ENCODE results near the gene KCNC1. TPM values are rescaled to one million over a fixed set of nuclear protein-coding genes. Genes with fewer than 3 reads are reported as not detected.

Gene KCNC1
- total RNA-seq, 1 experiment from 2014 or later, result 0.04 TPM

DNA sequence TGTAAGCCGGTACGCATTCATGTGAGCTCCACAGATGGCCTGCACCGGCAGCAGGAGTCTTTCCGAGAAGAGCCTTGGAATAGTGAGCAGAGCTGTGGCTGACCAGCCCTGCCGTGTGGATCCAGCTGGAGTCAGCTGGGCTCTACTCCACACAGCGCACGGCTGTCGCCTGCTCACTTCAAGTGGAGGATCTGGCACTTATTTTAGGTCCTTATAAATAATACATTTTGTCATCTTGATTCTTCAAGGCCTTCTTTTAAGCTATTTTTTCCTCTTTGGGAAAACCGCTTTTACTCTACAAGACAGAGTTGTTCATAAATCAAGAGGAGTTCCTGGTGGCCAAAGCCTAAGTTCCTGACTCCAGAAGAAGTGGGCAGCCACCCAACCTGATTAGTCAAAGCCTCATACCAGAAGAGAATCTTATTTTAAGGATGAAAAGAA lies 93.8 kb downstream of the KCNC1 start:
- no peaks in the 10 kb centered on the region for H4K20me1 ChIP-seq (ENCODE audit: control insufficient read depth, insufficient read depth, insufficient read length)
- H3K9me3 ChIP-seq (ENCODE audit: control insufficient read depth, low read depth, low read length), result no peaks in the 10 kb centered on the region
- H3K56ac ChIP-seq (ENCODE audit: insufficient read length, low read depth, low read length), result no peak overlapping the region
- no peaks in the 10 kb centered on the region for H3K79me2 ChIP-seq (ENCODE audit: insufficient read depth, low read length)
- no peak overlapping the region for H3K18ac ChIP-seq (ENCODE audit: insufficient read length, low read depth, low read length)
- no peaks in the 10 kb centered on the region; the same call in 1 of the 2 replicates for H3K4me1 ChIP-seq (ENCODE audit: insufficient read depth, low read length)
- no peaks in the 10 kb centered on the region for H3K79me1 ChIP-seq (ENCODE audit: insufficient read depth, low read depth, low read length, poor library complexity, severe bottlenecking)
- H3K27ac ChIP-seq (ENCODE audit: insufficient read length, low read depth, low read length), result no peak overlapping the region
- Mint-ChIP-seq H3K4me3 (no peak overlapping the region), H3K9me3 (no peaks in the 10 kb centered on the region; a peak in 1 of 5 replicates), H3K27ac (no peak overlapping the region), H3K36me3 (ENCODE audit: insufficient read depth in 1 of 3, low read depth in 3 of 3) (no peaks in the 10 kb centered on the region), H3K4me1 (peaks cover 7 to 10% of the 10 kb centered on the region in 2 experiments), H3K27me3 (ENCODE audit: low read depth) (no peaks in the 10 kb centered on the region; the same call in 1 of the 2 replicates)
- no peak overlapping the region for H2AFZ ChIP-seq (ENCODE audit: low read length)
- no peak for DNase-seq
- no peak overlapping the region for H3K14ac ChIP-seq (ENCODE audit: insufficient read depth, low read length)
- WGBS (ENCODE audit: extremely low coverage, insufficient read length, low lambda C conversion rate), result no CpG with 5 or more reads among the region's 9 CpGs
- TF ChIP-seq, protein P1, sequence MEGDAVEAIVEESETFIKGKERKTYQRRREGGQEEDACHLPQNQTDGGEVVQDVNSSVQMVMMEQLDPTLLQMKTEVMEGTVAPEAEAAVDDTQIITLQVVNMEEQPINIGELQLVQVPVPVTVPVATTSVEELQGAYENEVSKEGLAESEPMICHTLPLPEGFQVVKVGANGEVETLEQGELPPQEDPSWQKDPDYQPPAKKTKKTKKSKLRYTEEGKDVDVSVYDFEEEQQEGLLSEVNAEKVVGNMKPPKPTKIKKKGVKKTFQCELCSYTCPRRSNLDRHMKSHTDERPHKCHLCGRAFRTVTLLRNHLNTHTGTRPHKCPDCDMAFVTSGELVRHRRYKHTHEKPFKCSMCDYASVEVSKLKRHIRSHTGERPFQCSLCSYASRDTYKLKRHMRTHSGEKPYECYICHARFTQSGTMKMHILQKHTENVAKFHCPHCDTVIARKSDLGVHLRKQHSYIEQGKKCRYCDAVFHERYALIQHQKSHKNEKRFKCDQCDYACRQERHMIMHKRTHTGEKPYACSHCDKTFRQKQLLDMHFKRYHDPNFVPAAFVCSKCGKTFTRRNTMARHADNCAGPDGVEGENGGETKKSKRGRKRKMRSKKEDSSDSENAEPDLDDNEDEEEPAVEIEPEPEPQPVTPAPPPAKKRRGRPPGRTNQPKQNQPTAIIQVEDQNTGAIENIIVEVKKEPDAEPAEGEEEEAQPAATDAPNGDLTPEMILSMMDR (conservative IDR thresholded peaks at IDR 0.05), result no peak
- no peak overlapping the region for H2BK5ac ChIP-seq (ENCODE audit: insufficient read length, low read length)
- no peak overlapping the region for H3K4me2 ChIP-seq (ENCODE audit: insufficient read depth, insufficient read length, low read length)
- H4K91ac ChIP-seq (ENCODE audit: insufficient read length, low read depth, low read length), result no peak overlapping the region
- H4K5ac ChIP-seq (ENCODE audit: insufficient read length, low read depth, low read length), result no peak overlapping the region
- no peak overlapping the region for H3K4ac ChIP-seq (ENCODE audit: low read depth, low read length)
- H3K27me3 ChIP-seq (ENCODE audit: insufficient read depth, low read length), result no peaks in the 10 kb centered on the region
- H3K9ac ChIP-seq (ENCODE audit: extremely low read depth, insufficient read length, low read length), result no peak overlapping the region
- no peaks in the 10 kb centered on the region for H3K23me2 ChIP-seq (ENCODE audit: insufficient read length, low read depth, low read length, poor library complexity, severe bottlenecking)
- H2BK20ac ChIP-seq (ENCODE audit: low read depth, low read length, poor library complexity, severe bottlenecking), result no peak overlapping the region
- H3T11ph ChIP-seq (ENCODE audit: low read length), result no peak overlapping the region
- no peak overlapping the region for H4K8ac ChIP-seq (replicated peaks; ENCODE audit: insufficient read length, low read depth, low read length)
- no peak overlapping the region for H2AK5ac ChIP-seq (ENCODE audit: insufficient read length, low read length)
- no peak overlapping the region for H2BK15ac ChIP-seq (ENCODE audit: low read depth, low read length)
- H3K23ac ChIP-seq (ENCODE audit: insufficient read length, low read depth, low read length), result no peak overlapping the region
- H2BK120ac ChIP-seq (ENCODE audit: low read depth, low read length, poor library complexity, severe bottlenecking), result no peak overlapping the region
- H2BK12ac ChIP-seq (ENCODE audit: insufficient read length, low read depth, low read length), result no peak overlapping the region
